Hematopoietic multipotent progenitor cell treated with erythropoietin and hydrocortisone succinate and interleukin-3 and kit ligand, for 8 days (in vitro differentiated cells): ENCODE data around the gene LENG1.

Experiments used
- DNase-seq: peaks from one replicate; pipeline ENCODE4 v3.0.0-alpha.2; 2015

The LENG1 gene

GRCh38 chr19:54106716-54107115 lies 52.8 kb downstream of the LENG1 start:
- DNase-seq: no peak

- no peak for DNase-seq
These were observed 53.7 kb downstream of the LENG1 start for GRCh38 chr19:54105796-54106195.
